ENCODE data around the gene EPHA6. TPM values are rescaled to one million over a fixed set of nuclear protein-coding genes. Genes with fewer than 3 reads are reported as not detected.

EPHA6 gene
- total and polyA plus RNA-seq, 2 donors (not counting 1 experiment from before 2014, with no cell fraction given) = under 0.01 TPM; not detected in 1

DNA sequence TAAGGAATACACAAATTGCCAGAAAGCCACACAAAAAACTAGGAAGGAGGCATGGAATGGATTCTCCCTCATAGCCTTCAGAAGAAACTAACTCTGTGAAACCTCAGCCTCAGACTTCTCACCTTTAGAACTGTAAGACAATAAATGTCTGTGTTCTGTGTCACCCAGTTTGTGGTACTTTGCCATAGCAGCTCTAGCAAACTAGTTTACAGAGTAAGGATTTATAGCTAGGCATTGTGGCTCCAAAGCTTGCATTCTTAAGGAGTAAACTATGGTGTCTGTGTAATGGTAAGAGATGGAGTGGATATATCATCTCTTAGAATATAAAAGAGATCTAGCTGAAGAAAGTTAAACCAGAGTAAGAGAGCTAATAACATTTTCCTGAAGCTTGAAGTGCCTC is 18.9 kb downstream of the EPHA6 start:
- TF ChIP-seq, protein P1, sequence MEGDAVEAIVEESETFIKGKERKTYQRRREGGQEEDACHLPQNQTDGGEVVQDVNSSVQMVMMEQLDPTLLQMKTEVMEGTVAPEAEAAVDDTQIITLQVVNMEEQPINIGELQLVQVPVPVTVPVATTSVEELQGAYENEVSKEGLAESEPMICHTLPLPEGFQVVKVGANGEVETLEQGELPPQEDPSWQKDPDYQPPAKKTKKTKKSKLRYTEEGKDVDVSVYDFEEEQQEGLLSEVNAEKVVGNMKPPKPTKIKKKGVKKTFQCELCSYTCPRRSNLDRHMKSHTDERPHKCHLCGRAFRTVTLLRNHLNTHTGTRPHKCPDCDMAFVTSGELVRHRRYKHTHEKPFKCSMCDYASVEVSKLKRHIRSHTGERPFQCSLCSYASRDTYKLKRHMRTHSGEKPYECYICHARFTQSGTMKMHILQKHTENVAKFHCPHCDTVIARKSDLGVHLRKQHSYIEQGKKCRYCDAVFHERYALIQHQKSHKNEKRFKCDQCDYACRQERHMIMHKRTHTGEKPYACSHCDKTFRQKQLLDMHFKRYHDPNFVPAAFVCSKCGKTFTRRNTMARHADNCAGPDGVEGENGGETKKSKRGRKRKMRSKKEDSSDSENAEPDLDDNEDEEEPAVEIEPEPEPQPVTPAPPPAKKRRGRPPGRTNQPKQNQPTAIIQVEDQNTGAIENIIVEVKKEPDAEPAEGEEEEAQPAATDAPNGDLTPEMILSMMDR (conservative IDR thresholded peaks at IDR 0.05 in 1 of 2, IDR thresholded peaks at IDR 0.05 in 1 of 2; ENCODE audit: low read depth in 1 of 2, low read length in 2 of 2) = no peak
- TF ChIP-seq EZH2 (IDR thresholded peaks at IDR 0.05; ENCODE audit: low read length, missing control alignments) = no peak
- H3K4me3 ChIP-seq (replicated peaks in 1 of 4; ENCODE audit: control extremely low read depth in 1 of 4, insufficient read depth in 1 of 4, low read depth in 3 of 4, low read length in 4 of 4) = no peak overlapping the region
- no peaks in the 10 kb centered on the region for H3K79me2 ChIP-seq (ENCODE audit: control insufficient read depth, insufficient read depth, low read length)
- no peaks in the 10 kb centered on the region for H3K36me3 ChIP-seq (ENCODE audit: control insufficient read depth, insufficient read depth, low read length)
- no peaks in the 10 kb centered on the region for H3K27me3 ChIP-seq (ENCODE audit: control insufficient read depth, insufficient read depth, low read length)
- no peak overlapping the region for H3K27ac ChIP-seq (ENCODE audit: insufficient read depth, low read length)
- no peak for DNase-seq (ENCODE audit: low read depth in 2 of 2)
- no peak overlapping the region for H3K4me2 ChIP-seq (ENCODE audit: extremely low read depth, insufficient read depth, low read length)
- H3K9ac ChIP-seq (ENCODE audit: insufficient read depth, low read length) = no peak overlapping the region
- no peak overlapping the region for H2AFZ ChIP-seq (ENCODE audit: low read length)
- no peaks in the 10 kb centered on the region for H3K9me3 ChIP-seq (ENCODE audit: control insufficient read depth, insufficient read depth, low read depth, low read length)
- no peaks in the 10 kb centered on the region for H4K20me1 ChIP-seq (ENCODE audit: control insufficient read depth, extremely low read depth, insufficient read depth, low read length)
- H3K4me1 ChIP-seq (ENCODE audit: control insufficient read depth, extremely low read depth, insufficient read depth, low read length) = no peaks in the 10 kb centered on the region

DNA sequence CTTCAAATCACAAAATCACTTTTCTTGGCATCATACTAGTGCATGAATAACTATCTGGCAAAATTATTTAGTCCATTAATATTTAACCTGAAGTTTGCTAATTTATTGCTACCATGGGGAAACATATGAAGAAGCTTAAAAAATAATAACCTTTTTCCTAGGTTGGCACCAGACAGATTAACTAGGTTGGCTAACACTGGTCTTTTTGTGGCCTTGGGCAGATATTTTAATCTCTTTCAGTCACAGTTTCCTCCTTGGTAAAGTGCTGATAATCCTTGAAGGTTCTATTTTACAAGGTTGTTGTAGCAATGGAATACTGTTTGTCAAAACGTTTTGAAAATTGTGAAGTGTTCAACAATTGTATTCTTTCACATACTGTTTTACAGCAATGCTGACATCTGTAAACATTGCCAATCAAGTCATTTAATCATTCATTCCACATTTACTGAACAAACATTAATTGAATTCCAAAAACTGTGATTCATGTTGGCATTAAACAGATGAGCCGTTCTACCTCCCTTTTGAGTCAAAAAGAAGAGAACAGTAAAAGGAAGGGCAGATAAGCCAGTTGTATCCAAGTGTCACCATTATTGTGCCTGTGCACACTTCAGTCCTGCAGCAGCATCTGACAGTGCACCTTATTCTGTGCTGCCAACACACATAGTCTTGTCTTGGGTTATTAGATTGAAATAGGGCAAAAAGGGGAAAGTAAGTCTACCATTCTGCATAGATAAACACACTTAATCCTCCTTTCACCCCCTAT is 21.9 kb downstream of the EPHA6 start:
- Histone ChIP-seq H3K27me3 (ENCODE audit: control insufficient read depth, insufficient read depth, low read length) (no peaks in the 10 kb centered on the region), H3K4me3 (replicated peaks in 1 of 4; ENCODE audit: control extremely low read depth in 1 of 4, insufficient read depth in 1 of 4, low read depth in 3 of 4, low read length in 4 of 4) (no peak overlapping the region), H3K27ac (ENCODE audit: insufficient read depth, low read length) (no peak overlapping the region), H3K36me3 (ENCODE audit: control insufficient read depth, insufficient read depth, low read length) (no peaks in the 10 kb centered on the region), H3K9ac (ENCODE audit: insufficient read depth, low read length) (no peak overlapping the region), H3K4me2 (ENCODE audit: extremely low read depth, insufficient read depth, low read length) (no peak overlapping the region), H3K9me3 (ENCODE audit: control insufficient read depth, insufficient read depth, low read depth, low read length) (no peaks in the 10 kb centered on the region), H2AFZ (ENCODE audit: low read length) (no peak overlapping the region), H3K4me1 (ENCODE audit: control insufficient read depth, extremely low read depth, insufficient read depth, low read length) (no peaks in the 10 kb centered on the region), H3K79me2 (ENCODE audit: control insufficient read depth, insufficient read depth, low read length) (no peaks in the 10 kb centered on the region), H4K20me1 (ENCODE audit: control insufficient read depth, extremely low read depth, insufficient read depth, low read length) (no peaks in the 10 kb centered on the region)
- TF ChIP-seq EZH2 (IDR thresholded peaks at IDR 0.05; ENCODE audit: low read length, missing control alignments) = no peak
- TF ChIP-seq, protein P1 (conservative IDR thresholded peaks at IDR 0.05 in 1 of 2, IDR thresholded peaks at IDR 0.05 in 1 of 2; ENCODE audit: low read depth in 1 of 2, low read length in 2 of 2) = no peak
- DNase-seq (ENCODE audit: low read depth in 2 of 2) = no peak

DNA sequence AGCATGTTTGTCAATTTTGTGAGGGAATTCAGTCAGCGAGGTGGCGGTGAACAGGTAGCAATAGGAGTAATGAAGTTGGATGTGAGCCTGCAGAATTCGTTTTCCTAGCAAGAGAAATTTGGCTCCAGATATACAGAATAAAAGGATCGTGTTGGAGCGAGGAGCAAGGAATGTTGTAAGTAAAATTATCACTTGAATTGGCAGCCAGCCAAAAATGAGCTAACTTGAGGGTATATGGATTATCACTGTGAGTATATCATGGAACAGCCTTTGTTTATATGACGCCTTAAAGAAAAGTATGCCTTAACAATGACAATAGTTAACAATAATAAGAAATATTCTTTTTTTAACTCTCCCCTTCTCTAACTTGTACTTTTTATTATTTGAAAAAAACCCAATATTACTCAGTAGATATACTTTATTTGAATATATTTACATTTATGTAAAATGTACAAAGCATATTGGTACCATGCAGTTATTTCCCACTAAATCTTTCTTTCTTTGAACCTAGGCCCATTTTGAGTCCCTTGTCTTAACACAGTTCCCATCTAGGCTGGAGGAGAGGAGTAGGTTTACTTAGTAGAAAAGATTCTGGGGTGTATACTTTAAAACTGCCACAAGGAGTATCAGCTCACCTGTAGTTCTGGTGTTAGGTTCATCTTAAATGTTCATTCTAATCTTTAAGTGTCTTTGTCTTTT is 29.3 kb downstream of the EPHA6 start:
- no peak overlapping the region for H2AFZ ChIP-seq (ENCODE audit: low read length)
- H3K4me2 ChIP-seq (ENCODE audit: extremely low read depth, insufficient read depth, low read length) = no peak overlapping the region
- H3K9me3 ChIP-seq (ENCODE audit: control insufficient read depth, insufficient read depth, low read depth, low read length) = no peaks in the 10 kb centered on the region
- no peak for DNase-seq (ENCODE audit: low read depth in 2 of 2)
- H3K27me3 ChIP-seq (ENCODE audit: control insufficient read depth, insufficient read depth, low read length) = no peaks in the 10 kb centered on the region
- H3K9ac ChIP-seq (ENCODE audit: insufficient read depth, low read length) = no peak overlapping the region
- H3K27ac ChIP-seq (ENCODE audit: insufficient read depth, low read length) = no peak overlapping the region
- no peak overlapping the region for H3K4me3 ChIP-seq (replicated peaks in 1 of 4; ENCODE audit: control extremely low read depth in 1 of 4, insufficient read depth in 1 of 4, low read depth in 3 of 4, low read length in 4 of 4)
- TF ChIP-seq, protein P1 (conservative IDR thresholded peaks at IDR 0.05 in 1 of 2, IDR thresholded peaks at IDR 0.05 in 1 of 2; ENCODE audit: low read depth in 1 of 2, low read length in 2 of 2) = no peak
- no peak for TF ChIP-seq EZH2 (IDR thresholded peaks at IDR 0.05; ENCODE audit: low read length, missing control alignments)
- no peaks in the 10 kb centered on the region for H3K4me1 ChIP-seq (ENCODE audit: control insufficient read depth, extremely low read depth, insufficient read depth, low read length)
- H4K20me1 ChIP-seq (ENCODE audit: control insufficient read depth, extremely low read depth, insufficient read depth, low read length) = no peaks in the 10 kb centered on the region
- H3K79me2 ChIP-seq (ENCODE audit: control insufficient read depth, insufficient read depth, low read length) = no peaks in the 10 kb centered on the region
- H3K36me3 ChIP-seq (ENCODE audit: control insufficient read depth, insufficient read depth, low read length) = no peaks in the 10 kb centered on the region
